DND-41 (cell line): ENCODE measurements around the gene DNAJC15.

Experiments
- CTCF ChIP-seq: IDR thresholded peaks from 2 replicates; pipeline ENCODE4 v1.5.1; 2012; ENCODE audit warnings: borderline replicate concordance, low read length, moderate library complexity, mild to moderate bottlenecking; ENCODE audit not compliant: poor library complexity, severe bottlenecking; ENCODE audit errors: extremely low read depth
- EZH2 ChIP-seq: IDR thresholded peaks from 3 replicates; pipeline ENCODE4 v1.6.1; 2012; ENCODE audit warnings: borderline replicate concordance, low read depth, mild to moderate bottlenecking, moderate library complexity, low read length, inconsistent platforms; ENCODE audit not compliant: severe bottlenecking

GRCh38 chr13:43110658-43111057 is 87.3 kb downstream of the DNAJC15 start:
- no peak for TF ChIP-seq CTCF
- no peak for TF ChIP-seq EZH2
